HepG2 (cell line): ENCODE results near the gene CHPF. TPM values are rescaled to one million over a fixed set of nuclear protein-coding genes. Genes with fewer than 3 reads are reported as not detected.

ENCODE experiments used
- ATAC-seq: fragments of 200-7000 bp; cut with Tn5 transposase; 3 replicates; pipeline ENCODE4 v1.9.1; 2020; ENCODE audit warnings: mild to moderate bottlenecking, moderate library complexity
- BruUV-seq: library from RNA; stranded (reverse); fragments of 400-500 nt; replicated peaks from 2 replicates; lab custom pipeline; 2021; lab: Mats Ljungman, UMichigan
- CTCF ChIA-PET: fragments of 300-600 bp; formaldehyde crosslinking; extraction: SDS; loops from one replicate; lab custom pipeline; 2021; ENCODE audit warnings: low total read pairs, inconsistent platforms, low intra/inter-chr PET ratio; lab: Yijun Ruan, JAX
- POLR2A ChIA-PET: fragments of 350-600 bp; sonication (Branson Sonifier 250); formaldehyde crosslinking; loops from one replicate; lab custom pipeline; 2020; ENCODE audit warnings: antibody characterized with exemption, inconsistent platforms; lab: Yijun Ruan, JAX
- DNase-seq: peaks from one replicate; pipeline ENCODE4 v3.0.0-alpha.2; 2015; ENCODE audit warnings: low spot score
- FAIRE-seq: peaks from 3 replicates; lab custom pipeline; 2011; peaks lifted over from hg19 to GRCh38; lab: Jason Lieb, UNC
- H2AFZ ChIP-seq: one replicate; pipeline ENCODE4 v1.6.1; 2011; ENCODE audit warnings: low read length, inconsistent platforms
- H3K27ac ChIP-seq: fragments of 300-600 bp; 3 replicates; pipeline ENCODE4 v1.8.0; 2011; ENCODE audit warnings: mixed run types, mild to moderate bottlenecking, mixed read lengths, low read length, inconsistent platforms; ENCODE audit not compliant: insufficient read depth; ENCODE audit errors: extremely low read length
- H3K27me3 ChIP-seq, 2 experiments: fragments of 200-600 bp in 1 of 2; 2 replicates in 1 of 2; 3 replicates in 1 of 2; pipeline versions ENCODE4 v1.6.0 to v1.8.0; 2011; ENCODE audit warnings: low read length in 2 of 2, mild to moderate bottlenecking in 2 of 2, moderate library complexity in 2 of 2, inconsistent platforms in 1 of 2; ENCODE audit not compliant: insufficient read depth in 2 of 2, control insufficient read depth in 1 of 2
- H3K36me3 ChIP-seq, 2 experiments: fragments of 200-600 bp in 1 of 2; replicated peaks in 1 of 2; 2 replicates in 1 of 2; 3 replicates in 1 of 2; pipeline versions ENCODE4 v1.5.1 to v1.8.0; 2011; ENCODE audit warnings: low read length in 2 of 2, inconsistent platforms in 1 of 2; ENCODE audit not compliant: insufficient read depth in 2 of 2, control insufficient read depth in 1 of 2
- H3K4me1 ChIP-seq: 2 replicates; pipeline ENCODE4 v1.5.1; 2012; ENCODE audit warnings: low read length, inconsistent platforms; ENCODE audit not compliant: insufficient read depth
- H3K4me2 ChIP-seq: 2 replicates; pipeline ENCODE4 v1.6.0; 2011; ENCODE audit warnings: low read depth, low read length, inconsistent platforms
- H3K4me3 ChIP-seq, 3 experiments: fragments of 200-600 bp in 1 of 3; sonication (generic), shearing (Covaris generic) in 1 of 3; replicated peaks in 1 of 3; 2 replicates each; pipeline ENCODE4 v1.5.1; 2011 to 2016; ENCODE audit warnings: low read length in 3 of 3, inconsistent platforms in 2 of 3, low read depth in 2 of 3, mild to moderate bottlenecking in 2 of 3, control low read depth in 1 of 3, mixed read lengths in 1 of 3; ENCODE audit not compliant: insufficient read depth in 1 of 3
- H3K79me2 ChIP-seq: one replicate; pipeline ENCODE4 v1.6.1; 2011; ENCODE audit warnings: low read length, inconsistent platforms; ENCODE audit not compliant: insufficient read depth
- H3K9ac ChIP-seq: 2 replicates; pipeline ENCODE4 v1.6.0; 2011; ENCODE audit warnings: mild to moderate bottlenecking, low read depth, low read length, inconsistent platforms; ENCODE audit not compliant: insufficient read depth
- H3K9me3 ChIP-seq: 2 replicates; pipeline ENCODE4 v1.5.1; 2012; ENCODE audit warnings: mild to moderate bottlenecking, low read length
- H4K20me1 ChIP-seq: 2 replicates; pipeline ENCODE4 v1.6.0; 2011; ENCODE audit warnings: inconsistent platforms, mild to moderate bottlenecking, low read length, moderate library complexity; ENCODE audit not compliant: insufficient read depth
- KDM3A ChIP-seq: IDR thresholded peaks from 2 replicates; pipeline ENCODE4 v1.6.1; 2018; ENCODE audit warnings: low read depth, missing compliant biosample characterization
- KMT2A ChIP-seq: sonication (generic); formaldehyde crosslinking; IDR thresholded peaks from 2 replicates; pipeline ENCODE4 v1.4.0; 2020; ENCODE audit warnings: missing genetic modification reagents
- MXI1 ChIP-seq: IDR thresholded peaks from 3 replicates; pipeline ENCODE4 v1.6.1; 2012; ENCODE audit warnings: low read depth, low read length, inconsistent platforms, borderline replicate concordance
- ZNF230 ChIP-seq: sonication (generic); formaldehyde crosslinking; IDR thresholded peaks from 2 replicates; pipeline ENCODE4 v1.4.0; 2020; ENCODE audit warnings: mild to moderate bottlenecking, missing genetic modification reagents
- ZNF652 ChIP-seq: IDR thresholded peaks from 2 replicates; pipeline ENCODE4 v1.6.1; 2016; ENCODE audit warnings: low read depth, borderline replicate concordance
- ZNF878 ChIP-seq: sonication (generic); formaldehyde crosslinking; IDR thresholded peaks from 2 replicates; pipeline ENCODE4 v1.8.1; 2023; ENCODE audit warnings: mild to moderate bottlenecking, missing genetic modification reagents, moderate library complexity
- WGBS: methylation state at CpG from one replicate; pipeline ENCODE4 v1.1.6; 2017; ENCODE audit warnings: low lambda C conversion rate; 5-methylcytosine and 5-hydroxymethylcytosine counted together
- in situ Hi-C: cut with HindIII; loops from 2 replicates; pipeline ENCODE4 v1.10.0; 2017; ENCODE audit warnings: low pct_unique_long_range_greater_than_20kb; ENCODE audit not compliant: extremely low pct_ligation_motif_present
- intact Hi-C: fragments of 100-400 bp; cut with micrococcal nuclease; formaldehyde crosslinking; loops from one replicate; pipeline ENCODE4 v1.10.0; 2022; ENCODE audit not compliant: unreplicated experiment
- polyA plus RNA-seq, 8 experiments: library from polyadenylated mRNA; depleted of rRNA in 3 of 8; stranded (reverse) in 7 of 8; unstranded in 1 of 8; fragments of >200 nt; fragmentation: Illumina TruSeq in 4 of 8; extraction: Trizol in 4 of 8; gene quantifications; 2 replicates each; pipeline versions ENCODE4 v1.2.1 to v1.2.3, GENCODE V29; 2011 to 2016; ENCODE audit warnings: low read depth in 4 of 8, missing spikeins in 1 of 8, mixed read lengths in 1 of 8; ENCODE audit not compliant: insufficient read depth in 1 of 8
- total RNA-seq, 5 experiments: library from RNA; depleted of rRNA; stranded (reverse); fragments of >200 nt; fragmentation: Illumina TruSeq; extraction: Trizol; gene quantifications; 2 replicates each; pipeline ENCODE4 v1.2.3, GENCODE V29; 2016; ENCODE audit warnings: low read depth in 1 of 5
- TF ChIP-seq, protein P1 (sequence below): sonication (generic); formaldehyde crosslinking; IDR thresholded peaks from 2 replicates; pipeline ENCODE4 v1.4.0; 2020; ENCODE audit warnings: missing genetic modification reagents, borderline replicate concordance
- TF ChIP-seq, protein P2 (sequence below): sonication (generic); formaldehyde crosslinking; IDR thresholded peaks from 2 replicates; pipeline ENCODE4 v1.5.1; 2020; ENCODE audit warnings: missing genetic modification reagents, mild to moderate bottlenecking, borderline replicate concordance
- TF ChIP-seq, protein P3 (sequence below), 2 experiments: sonication (generic) in 1 of 2; formaldehyde crosslinking in 1 of 2; IDR thresholded peaks; 2 replicates each; pipeline versions ENCODE4 v1.4.0 to v1.6.1; 2016 to 2020; ENCODE audit warnings: borderline replicate concordance in 1 of 2, low read depth in 1 of 2, mild to moderate bottlenecking in 1 of 2, missing genetic modification reagents in 1 of 2
- TF ChIP-seq, protein P4 (sequence below): sonication (generic); formaldehyde crosslinking; IDR thresholded peaks from 2 replicates; pipeline ENCODE4 v1.9.0; 2022; ENCODE audit warnings: low read depth, missing genetic modification reagents
- TF ChIP-seq, protein P5 (sequence below): sonication (generic); formaldehyde crosslinking; IDR thresholded peaks from 2 replicates; pipeline ENCODE4 v1.4.0; 2020; ENCODE audit warnings: missing genetic modification reagents

Gene CHPF
- total and polyA plus RNA-seq, 2 of the 13 experiments (the other 11 are each of a cell fraction or from before 2014, with no cell fraction given), result 79.6 to 111 TPM

DNA sequence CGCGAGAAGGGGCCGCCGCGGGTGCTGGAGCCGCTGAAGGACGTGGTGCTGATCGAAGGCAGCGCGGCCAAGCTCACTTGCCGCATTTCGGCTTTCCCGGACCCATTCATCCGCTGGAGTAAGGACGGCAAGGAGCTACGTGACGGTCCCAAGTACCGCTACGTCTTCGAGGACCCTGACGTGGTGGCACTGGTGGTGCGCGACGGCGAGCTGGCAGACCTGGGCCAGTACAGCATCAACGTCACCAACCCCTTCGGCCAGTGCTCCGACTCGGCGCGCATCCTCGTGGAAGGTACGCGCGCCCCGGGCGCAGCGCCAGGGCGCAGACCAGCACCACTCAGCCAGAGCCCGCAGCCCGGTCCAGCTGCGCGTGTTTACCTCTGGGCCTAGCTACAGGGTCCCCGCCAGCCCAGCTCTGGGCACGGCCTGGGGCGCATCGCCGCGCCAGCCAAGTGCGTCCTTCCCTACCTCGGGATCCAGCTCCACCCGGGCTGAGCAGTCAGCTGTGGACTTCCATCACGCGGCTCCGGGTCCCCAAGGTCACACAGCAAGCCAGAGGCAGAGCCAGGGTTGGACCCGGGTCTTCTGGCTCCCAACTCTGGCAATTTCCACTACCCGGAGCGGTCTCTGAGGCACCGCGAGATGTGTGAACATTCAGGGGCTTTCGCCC lies 46.6 kb downstream of the CHPF start:
- no peak for FAIRE-seq
- peaks cover 12% of the 10 kb centered on the region for H3K79me2 ChIP-seq
- peak overlapping the region; percentile 97 for H3K4me2 ChIP-seq
- H2AFZ ChIP-seq, result no peak overlapping the region
- in situ Hi-C loops, result no loop called here
- H3K27me3 ChIP-seq, result peaks cover 14 to 55% of the 10 kb centered on the region in 2 experiments; a peak in 4 of 5 replicates
- 65% methylated on average over 51 of the region's 61 CpGs for WGBS
- ChIA-PET POLR2A (interaction anchor here (1.0 to 4.4 kb wide), 10 partner anchors 8 to 109 kb away, joined by 3 to 94 read pairs (median 15); partner anchors contain the start of genes ASIC4, CHPF, DNPEP and STK11IP), CTCF (interaction anchor here (3.8 kb wide), 1 partner anchor 33 kb away, joined by 53 read pairs; no protein-coding TSS in a partner anchor)
- no peaks in the 10 kb centered on the region for H4K20me1 ChIP-seq
- no peak overlapping the region for H3K27ac ChIP-seq
- H3K4me3 ChIP-seq, result peak overlapping the region in 1 of 3 experiments; percentile 93; a peak in 2 of 6 replicates
- no peak for ATAC-seq
- no TSS peak for BruUV-seq
- no peaks in the 10 kb centered on the region for H3K9me3 ChIP-seq
- no peak overlapping the region for H3K9ac ChIP-seq
- intact Hi-C loops, result loop anchor here (5.0 kb wide), 2 partner anchors 100 to 110 kb away; partner anchors contain the start of genes DNPEP and STK11IP
- no peak for DNase-seq
- peaks cover 56% of the 10 kb centered on the region for H3K4me1 ChIP-seq
- H3K36me3 ChIP-seq, result no peaks in the 10 kb centered on the region
- TF ChIP-seq, protein P1, sequence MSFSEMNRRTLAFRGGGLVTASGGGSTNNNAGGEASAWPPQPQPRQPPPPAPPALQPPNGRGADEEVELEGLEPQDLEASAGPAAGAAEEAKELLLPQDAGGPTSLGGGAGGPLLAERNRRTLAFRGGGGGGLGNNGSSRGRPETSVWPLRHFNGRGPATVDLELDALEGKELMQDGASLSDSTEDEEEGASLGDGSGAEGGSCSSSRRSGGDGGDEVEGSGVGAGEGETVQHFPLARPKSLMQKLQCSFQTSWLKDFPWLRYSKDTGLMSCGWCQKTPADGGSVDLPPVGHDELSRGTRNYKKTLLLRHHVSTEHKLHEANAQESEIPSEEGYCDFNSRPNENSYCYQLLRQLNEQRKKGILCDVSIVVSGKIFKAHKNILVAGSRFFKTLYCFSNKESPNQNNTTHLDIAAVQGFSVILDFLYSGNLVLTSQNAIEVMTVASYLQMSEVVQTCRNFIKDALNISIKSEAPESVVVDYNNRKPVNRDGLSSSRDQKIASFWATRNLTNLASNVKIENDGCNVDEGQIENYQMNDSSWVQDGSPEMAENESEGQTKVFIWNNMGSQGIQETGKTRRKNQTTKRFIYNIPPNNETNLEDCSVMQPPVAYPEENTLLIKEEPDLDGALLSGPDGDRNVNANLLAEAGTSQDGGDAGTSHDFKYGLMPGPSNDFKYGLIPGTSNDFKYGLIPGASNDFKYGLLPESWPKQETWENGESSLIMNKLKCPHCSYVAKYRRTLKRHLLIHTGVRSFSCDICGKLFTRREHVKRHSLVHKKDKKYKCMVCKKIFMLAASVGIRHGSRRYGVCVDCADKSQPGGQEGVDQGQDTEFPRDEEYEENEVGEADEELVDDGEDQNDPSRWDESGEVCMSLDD (CRISPR knock-in tag), result no peak
- TF ChIP-seq ZNF652 (CRISPR knock-in tag) (no peak), ZNF230 (CRISPR knock-in tag) (no peak), KMT2A (no peak), ZNF878 (CRISPR knock-in tag) (no peak), MXI1 (no peak), KDM3A (0 out of 2 replicates have a peak, but pooled peaks have one; percentile 42)
- TF ChIP-seq, protein P2, sequence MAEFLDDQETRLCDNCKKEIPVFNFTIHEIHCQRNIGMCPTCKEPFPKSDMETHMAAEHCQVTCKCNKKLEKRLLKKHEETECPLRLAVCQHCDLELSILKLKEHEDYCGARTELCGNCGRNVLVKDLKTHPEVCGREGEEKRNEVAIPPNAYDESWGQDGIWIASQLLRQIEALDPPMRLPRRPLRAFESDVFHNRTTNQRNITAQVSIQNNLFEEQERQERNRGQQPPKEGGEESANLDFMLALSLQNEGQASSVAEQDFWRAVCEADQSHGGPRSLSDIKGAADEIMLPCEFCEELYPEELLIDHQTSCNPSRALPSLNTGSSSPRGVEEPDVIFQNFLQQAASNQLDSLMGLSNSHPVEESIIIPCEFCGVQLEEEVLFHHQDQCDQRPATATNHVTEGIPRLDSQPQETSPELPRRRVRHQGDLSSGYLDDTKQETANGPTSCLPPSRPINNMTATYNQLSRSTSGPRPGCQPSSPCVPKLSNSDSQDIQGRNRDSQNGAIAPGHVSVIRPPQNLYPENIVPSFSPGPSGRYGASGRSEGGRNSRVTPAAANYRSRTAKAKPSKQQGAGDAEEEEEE (CRISPR knock-in tag), result no peak
- TF ChIP-seq, protein P3, sequence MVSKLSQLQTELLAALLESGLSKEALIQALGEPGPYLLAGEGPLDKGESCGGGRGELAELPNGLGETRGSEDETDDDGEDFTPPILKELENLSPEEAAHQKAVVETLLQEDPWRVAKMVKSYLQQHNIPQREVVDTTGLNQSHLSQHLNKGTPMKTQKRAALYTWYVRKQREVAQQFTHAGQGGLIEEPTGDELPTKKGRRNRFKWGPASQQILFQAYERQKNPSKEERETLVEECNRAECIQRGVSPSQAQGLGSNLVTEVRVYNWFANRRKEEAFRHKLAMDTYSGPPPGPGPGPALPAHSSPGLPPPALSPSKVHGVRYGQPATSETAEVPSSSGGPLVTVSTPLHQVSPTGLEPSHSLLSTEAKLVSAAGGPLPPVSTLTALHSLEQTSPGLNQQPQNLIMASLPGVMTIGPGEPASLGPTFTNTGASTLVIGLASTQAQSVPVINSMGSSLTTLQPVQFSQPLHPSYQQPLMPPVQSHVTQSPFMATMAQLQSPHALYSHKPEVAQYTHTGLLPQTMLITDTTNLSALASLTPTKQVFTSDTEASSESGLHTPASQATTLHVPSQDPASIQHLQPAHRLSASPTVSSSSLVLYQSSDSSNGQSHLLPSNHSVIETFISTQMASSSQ (IDR thresholded peaks at IDR 0.05; ENCODE audit: low read depth), result no peak
- TF ChIP-seq, protein P3 (CRISPR knock-in tag; IDR thresholded peaks at IDR 0.05; ENCODE audit: borderline replicate concordance), result no peak
- TF ChIP-seq, protein P4, sequence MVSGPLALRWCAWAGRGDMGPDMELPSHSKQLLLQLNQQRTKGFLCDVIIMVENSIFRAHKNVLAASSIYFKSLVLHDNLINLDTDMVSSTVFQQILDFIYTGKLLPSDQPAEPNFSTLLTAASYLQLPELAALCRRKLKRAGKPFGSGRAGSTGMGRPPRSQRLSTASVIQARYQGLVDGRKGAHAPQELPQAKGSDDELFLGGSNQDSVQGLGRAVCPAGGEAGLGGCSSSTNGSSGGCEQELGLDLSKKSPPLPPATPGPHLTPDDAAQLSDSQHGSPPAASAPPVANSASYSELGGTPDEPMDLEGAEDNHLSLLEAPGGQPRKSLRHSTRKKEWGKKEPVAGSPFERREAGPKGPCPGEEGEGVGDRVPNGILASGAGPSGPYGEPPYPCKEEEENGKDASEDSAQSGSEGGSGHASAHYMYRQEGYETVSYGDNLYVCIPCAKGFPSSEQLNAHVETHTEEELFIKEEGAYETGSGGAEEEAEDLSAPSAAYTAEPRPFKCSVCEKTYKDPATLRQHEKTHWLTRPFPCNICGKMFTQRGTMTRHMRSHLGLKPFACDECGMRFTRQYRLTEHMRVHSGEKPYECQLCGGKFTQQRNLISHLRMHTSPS, result peak; percentile 53; the same call in 1 of the 2 replicates
- TF ChIP-seq, protein P5, sequence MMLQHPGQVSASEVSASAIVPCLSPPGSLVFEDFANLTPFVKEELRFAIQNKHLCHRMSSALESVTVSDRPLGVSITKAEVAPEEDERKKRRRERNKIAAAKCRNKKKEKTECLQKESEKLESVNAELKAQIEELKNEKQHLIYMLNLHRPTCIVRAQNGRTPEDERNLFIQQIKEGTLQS (CRISPR knock-in tag), result no peak
